HEK293 (cell line): ENCODE measurements around the gene S100A16.
"Not testable (repeated sequence)": the region's sequence is repeated elsewhere in the genome, so short reads cannot be mapped to it uniquely, and the experiment has no call there.

Source experiments
- CTCF ChIA-PET: fragments of 350-600 bp; formaldehyde crosslinking; extraction: SDS; loops from one replicate; lab custom pipeline; 2021; ENCODE audit warnings: antibody characterized with exemption; lab: Yijun Ruan, JAX
- POLR2A ChIA-PET: fragments of 300-600 bp; formaldehyde crosslinking; extraction: SDS; loops from one replicate; lab custom pipeline; 2020; ENCODE audit warnings: antibody characterized with exemption, inconsistent platforms; lab: Yijun Ruan, JAX
- H3K27ac ChIP-seq: fragments of 200-500 bp; sonication (Bioruptor generic); 2 replicates; pipeline ENCODE4 v1.5.1; 2014; ENCODE audit warnings: low read depth, low read length, control low read depth, inconsistent platforms; ENCODE audit errors: extremely low read depth
- H3K36me3 ChIP-seq, 2 experiments: fragments of 200-500 bp in 1 of 2; sonication (Bioruptor generic) in 1 of 2; 1 replicate in 1 of 2; 2 replicates in 1 of 2; pipeline ENCODE4 v1.5.1; 2014 to 2017; ENCODE audit warnings: inconsistent platforms in 2 of 2, low read length in 2 of 2; ENCODE audit not compliant: control insufficient read depth in 2 of 2, insufficient read depth in 1 of 2
- H3K4me1 ChIP-seq: fragments of 200-500 bp; sonication (Bioruptor generic); 2 replicates; pipeline ENCODE4 v1.5.1; 2014; ENCODE audit warnings: mild to moderate bottlenecking, low read length, inconsistent platforms; ENCODE audit not compliant: control insufficient read depth, insufficient read depth
- H3K4me3 ChIP-seq: 2 replicates; pipeline ENCODE4 v1.5.1; 2011; ENCODE audit warnings: low read depth, mild to moderate bottlenecking, control low read depth, low read length, moderate library complexity
- H3K9me3 ChIP-seq: fragments of 200-500 bp; sonication (Bioruptor generic); 2 replicates; pipeline ENCODE4 v1.5.1; 2014; ENCODE audit warnings: low read depth, low read length, inconsistent platforms; ENCODE audit not compliant: control insufficient read depth, insufficient read depth
- CTCF ChIP-seq: fragments of 450-650 bp; formaldehyde crosslinking; IDR thresholded peaks from 2 replicates; pipeline ENCODE4 v1.5.1; 2016; ENCODE audit warnings: missing biosample characterization, missing genetic modification characterization
- FEZF1 ChIP-seq: fragments of 450-650 bp; formaldehyde crosslinking; IDR thresholded peaks from 2 replicates; pipeline ENCODE4 v1.5.1; 2016; ENCODE audit warnings: missing biosample characterization, missing genetic modification characterization
- KLF10 ChIP-seq: fragments of 450-650 bp; IDR thresholded peaks from 2 replicates; pipeline ENCODE4 v1.5.1; 2018; ENCODE audit warnings: missing biosample characterization, mild to moderate bottlenecking, missing genetic modification characterization
- PBX3 ChIP-seq: sonication (generic); formaldehyde crosslinking; IDR thresholded peaks from 2 replicates; pipeline ENCODE4 v1.8.1; 2022; ENCODE audit warnings: mild to moderate bottlenecking, moderate library complexity, missing genetic modification reagents
- PRDM1 ChIP-seq: fragments of 450-650 bp; formaldehyde crosslinking; IDR thresholded peaks from 2 replicates; pipeline ENCODE4; 2016; ENCODE audit warnings: missing biosample characterization, missing genetic modification characterization
- REPIN1 ChIP-seq: fragments of 450-650 bp; formaldehyde crosslinking; IDR thresholded peaks from 2 replicates; pipeline ENCODE4 v1.5.1; 2017; ENCODE audit warnings: missing biosample characterization, missing genetic modification characterization, low read depth
- TRIM28 ChIP-seq: IDR thresholded peaks from 2 replicates; pipeline ENCODE4 v1.6.1; 2011; ENCODE audit warnings: low read length, control low read depth, borderline replicate concordance
- ZFP3 ChIP-seq: fragments of 450-650 bp; formaldehyde crosslinking; IDR thresholded peaks from 2 replicates; pipeline ENCODE4 v1.5.1; 2016; ENCODE audit warnings: low read depth, missing biosample characterization, missing genetic modification characterization
- ZFP69B ChIP-seq: fragments of 450-650 bp; formaldehyde crosslinking; IDR thresholded peaks from 2 replicates; pipeline ENCODE4 v1.5.1; 2016; ENCODE audit warnings: missing biosample characterization, missing genetic modification characterization
- ZNF132 ChIP-seq: fragments of 450-650 bp; formaldehyde crosslinking; IDR thresholded peaks from 2 replicates; pipeline ENCODE4 v1.5.1; 2017; ENCODE audit warnings: missing biosample characterization, missing genetic modification characterization, borderline replicate concordance
- ZNF16 ChIP-seq: fragments of 450-650 bp; formaldehyde crosslinking; IDR thresholded peaks from 2 replicates; pipeline ENCODE4 v1.5.1; 2016; ENCODE audit warnings: low read depth, missing biosample characterization, missing genetic modification characterization
- ZNF26 ChIP-seq: fragments of 450-650 bp; formaldehyde crosslinking; IDR thresholded peaks from 2 replicates; pipeline ENCODE4 v1.5.1; 2016; ENCODE audit warnings: missing biosample characterization, missing genetic modification characterization
- ZNF274 ChIP-seq, 2 experiments: fragments of 200-500 bp in 1 of 2; fragments of 450-650 bp in 1 of 2; sonication (Bioruptor generic) in 1 of 2; formaldehyde crosslinking in 1 of 2; IDR thresholded peaks; 2 replicates each; pipeline versions ENCODE4 v1.5.1 to v1.6.1; 2014 to 2016; ENCODE audit warnings: borderline replicate concordance in 1 of 2, inconsistent platforms in 1 of 2, low read length in 1 of 2, missing biosample characterization in 1 of 2, missing genetic modification characterization in 1 of 2
- ZNF292 ChIP-seq: fragments of 450-650 bp; formaldehyde crosslinking; IDR thresholded peaks from 2 replicates; pipeline ENCODE4 v1.5.1; 2016; ENCODE audit warnings: low read depth, missing biosample characterization, missing genetic modification characterization, borderline replicate concordance
- ZNF324 ChIP-seq: fragments of 450-650 bp; formaldehyde crosslinking; IDR thresholded peaks from 2 replicates; pipeline ENCODE4 v1.5.1; 2016; ENCODE audit warnings: missing biosample characterization, missing genetic modification characterization
- ZNF362 ChIP-seq: fragments of 450-650 bp; formaldehyde crosslinking; IDR thresholded peaks from 2 replicates; pipeline ENCODE4 v1.5.1; 2016; ENCODE audit warnings: missing biosample characterization, missing genetic modification characterization
- ZNF398 ChIP-seq: fragments of 450-650 bp; formaldehyde crosslinking; IDR thresholded peaks from 2 replicates; pipeline ENCODE4 v1.5.1; 2017; ENCODE audit warnings: missing biosample characterization, missing genetic modification characterization
- ZNF510 ChIP-seq: fragments of 450-650 bp; formaldehyde crosslinking; IDR thresholded peaks from 2 replicates; pipeline ENCODE4 v1.5.1; 2018; ENCODE audit warnings: mild to moderate bottlenecking, missing genetic modification characterization, missing biosample characterization; ENCODE audit not compliant: insufficient replicate concordance
- ZNF521 ChIP-seq: fragments of 450-650 bp; formaldehyde crosslinking; IDR thresholded peaks from 2 replicates; pipeline ENCODE4 v1.5.1; 2017; ENCODE audit warnings: missing biosample characterization, mild to moderate bottlenecking, missing genetic modification characterization
- ZNF561 ChIP-seq: fragments of 450-650 bp; IDR thresholded peaks from 2 replicates; pipeline ENCODE4 v1.5.1; 2018; ENCODE audit warnings: missing biosample characterization, missing genetic modification characterization, borderline replicate concordance

Gene S100A16

GRCh38 chr1:153640861-153641260 lies 27.9 kb upstream of the S100A16 start (continued):
- TF ChIP-seq ZNF510 (tag by site-specific recombination), result no peak
- TF ChIP-seq ZFP69B, result no peak
- TF ChIP-seq, all 188 proteins: peak for 0

GRCh38 chr1:153640213-153640612 lies 27.3 kb upstream of the S100A16 start:
- CTCF ChIA-PET, result interaction anchor here (0.6 to 2.7 kb wide), 4 partner anchors 13 to 286 kb away, joined by 3 to 11 read pairs (median 3); partner anchors contain the start of gene S100A13
- H3K27ac ChIP-seq, H3K4me1 ChIP-seq, H3K4me3 ChIP-seq, H3K9me3 ChIP-seq: not testable (repeated sequence)
- peaks cover 80 to 99% of the 10 kb centered on the region in 2 experiments for H3K36me3 ChIP-seq
- POLR2A ChIA-PET, result interaction anchor here (0.7 to 2.2 kb wide), 4 partner anchors 8 to 47 kb away, joined by 3 to 6 read pairs (median 4); partner anchors contain the start of genes S100A1 and S100A13

- POLR2A ChIA-PET, result interaction anchor here (0.7 to 2.2 kb wide), 3 partner anchors 9 to 104 kb away, joined by 3 to 6 read pairs (median 5); partner anchors contain the start of genes S100A1 and S100A13
- no peak overlapping the region for H3K27ac ChIP-seq
- no peak overlapping the region for H3K4me3 ChIP-seq
- TF ChIP-seq PRDM1 (tag by site-specific recombination), result no peak
- TF ChIP-seq ZNF561 (tag by site-specific recombination), result no peak
- no peak for TF ChIP-seq ZNF398 (tag by site-specific recombination)
- TF ChIP-seq ZNF362 (tag by site-specific recombination), result no peak
- TF ChIP-seq ZNF16 (tag by site-specific recombination), result no peak
- TF ChIP-seq TRIM28, result no peak
- TF ChIP-seq CTCF (tag by site-specific recombination), result no peak
- TF ChIP-seq FEZF1 (tag by site-specific recombination), result no peak
- TF ChIP-seq ZNF324, result no peak
- TF ChIP-seq REPIN1, result no peak
- no peak for TF ChIP-seq ZNF274 (IDR thresholded peaks at IDR 0.05; ENCODE audit: low read length)
- TF ChIP-seq ZNF274 (tag by site-specific recombination; IDR thresholded peaks at IDR 0.05; ENCODE audit: borderline replicate concordance), result no peak
- no peak for TF ChIP-seq ZNF292 (tag by site-specific recombination)
- TF ChIP-seq KLF10 (tag by site-specific recombination), result no peak
- no peak for TF ChIP-seq ZNF132 (tag by site-specific recombination)
- TF ChIP-seq ZNF521 (tag by site-specific recombination), result no peak
- no peak for TF ChIP-seq PBX3 (CRISPR knock-in tag)
- no peak for TF ChIP-seq ZFP3 (tag by site-specific recombination)
- TF ChIP-seq ZNF26, result no peak
- TF ChIP-seq, all 188 proteins: peak for 0
- CTCF ChIA-PET, result interaction anchor here (0.7 to 2.7 kb wide), 3 partner anchors 12 to 144 kb away, joined by 3 to 11 read pairs (median 3); partner anchors contain the start of gene S100A13
- no peaks in the 10 kb centered on the region for H3K9me3 ChIP-seq
- H3K4me1 ChIP-seq, result no peaks in the 10 kb centered on the region
- H3K36me3 ChIP-seq, result peaks cover 70 to 89% of the 10 kb centered on the region in 2 experiments
Observed at GRCh38 chr1:153639280-153639679, 26.3 kb upstream of the S100A16 start.
